Germinal center (tissue), 1 donor: Measurements from ENCODE around the gene ST6GALNAC2.
"Not testable (repeated sequence)": the region's sequence is repeated elsewhere in the genome, so short reads cannot be mapped to it uniquely, and the experiment has no call there.

Experiments used
- DNase-seq: peaks from one replicate; pipeline ENCODE4 v3.0.0; 2012; ENCODE audit warnings: mixed read lengths, low spot score

The ST6GALNAC2 gene

DNA sequence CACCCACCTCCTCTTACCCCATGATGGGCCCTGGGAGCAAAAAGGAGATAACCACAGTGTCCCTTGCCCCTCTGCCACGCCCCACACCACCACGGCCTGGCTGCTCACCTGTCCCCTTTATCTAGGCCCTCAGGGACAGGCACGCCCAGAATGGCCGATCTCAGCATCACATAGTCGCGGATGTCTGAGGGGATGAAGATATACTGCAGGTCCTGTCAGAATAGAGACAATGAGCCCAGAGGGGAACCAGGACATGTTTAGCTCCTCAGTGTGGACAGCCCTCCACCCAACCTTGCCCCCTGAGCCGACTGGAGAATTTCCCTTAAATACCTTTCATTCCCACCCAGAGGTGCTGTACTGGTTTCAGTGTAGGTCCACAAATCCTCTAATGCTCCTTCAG is 15.2 kb downstream of the ST6GALNAC2 start:
- no peak for DNase-seq

DNA sequence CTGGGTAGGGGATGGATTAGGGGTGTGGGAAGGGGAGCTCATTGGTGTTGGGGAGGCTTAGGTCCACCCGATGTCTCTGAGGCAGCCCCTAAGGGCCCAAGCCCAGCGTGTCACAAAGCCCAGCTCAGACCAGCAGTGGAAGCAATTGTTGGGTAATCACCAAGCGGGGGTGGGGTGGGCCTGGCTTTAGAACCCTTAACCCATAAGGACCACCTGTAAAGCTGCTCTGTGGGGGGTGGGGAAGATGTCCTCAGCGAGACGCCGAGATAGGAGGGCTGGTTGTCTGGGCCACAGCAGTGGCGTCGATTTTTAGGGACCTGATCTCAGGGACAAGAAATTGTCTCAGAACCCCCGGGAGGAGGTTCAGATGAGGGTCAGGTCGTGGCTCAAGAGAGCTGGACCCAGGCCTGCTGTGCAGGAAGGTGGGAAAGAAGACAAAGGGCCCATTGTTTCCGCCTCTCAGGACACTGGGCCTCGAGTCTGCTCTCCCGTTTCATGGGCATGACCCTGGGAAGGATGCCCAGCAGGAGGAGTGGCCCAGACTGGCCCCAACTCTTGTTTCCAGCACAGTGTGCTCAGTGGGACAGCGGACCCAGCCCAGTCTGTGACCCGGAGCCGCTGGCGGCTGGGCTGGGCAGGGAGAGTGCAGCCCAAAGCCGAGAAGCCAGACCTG is 15.9 kb downstream of the ST6GALNAC2 start:
- no peak for DNase-seq

DNA sequence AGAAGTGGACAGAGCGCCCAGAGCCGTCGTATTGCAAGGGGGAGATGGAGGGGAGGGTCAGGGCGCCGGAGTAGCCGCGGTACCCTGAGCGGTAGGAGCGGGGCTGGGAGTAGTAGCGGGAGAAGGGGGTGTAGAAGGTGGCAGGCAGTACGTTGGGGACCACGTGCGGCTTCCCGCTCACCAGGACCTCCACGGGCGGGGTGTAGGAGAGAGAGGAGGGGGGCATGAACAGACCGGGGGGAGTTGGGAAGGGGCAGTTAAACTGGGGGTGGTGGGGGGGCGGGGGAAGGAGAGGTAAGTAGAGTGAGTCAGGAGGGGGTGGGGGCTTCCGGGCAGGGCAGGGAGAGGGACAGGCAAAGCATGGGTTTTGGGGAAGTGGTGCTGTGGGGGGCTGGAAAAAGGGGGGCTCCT is 16.8 kb downstream of the ST6GALNAC2 start:
- no peak for DNase-seq

DNA sequence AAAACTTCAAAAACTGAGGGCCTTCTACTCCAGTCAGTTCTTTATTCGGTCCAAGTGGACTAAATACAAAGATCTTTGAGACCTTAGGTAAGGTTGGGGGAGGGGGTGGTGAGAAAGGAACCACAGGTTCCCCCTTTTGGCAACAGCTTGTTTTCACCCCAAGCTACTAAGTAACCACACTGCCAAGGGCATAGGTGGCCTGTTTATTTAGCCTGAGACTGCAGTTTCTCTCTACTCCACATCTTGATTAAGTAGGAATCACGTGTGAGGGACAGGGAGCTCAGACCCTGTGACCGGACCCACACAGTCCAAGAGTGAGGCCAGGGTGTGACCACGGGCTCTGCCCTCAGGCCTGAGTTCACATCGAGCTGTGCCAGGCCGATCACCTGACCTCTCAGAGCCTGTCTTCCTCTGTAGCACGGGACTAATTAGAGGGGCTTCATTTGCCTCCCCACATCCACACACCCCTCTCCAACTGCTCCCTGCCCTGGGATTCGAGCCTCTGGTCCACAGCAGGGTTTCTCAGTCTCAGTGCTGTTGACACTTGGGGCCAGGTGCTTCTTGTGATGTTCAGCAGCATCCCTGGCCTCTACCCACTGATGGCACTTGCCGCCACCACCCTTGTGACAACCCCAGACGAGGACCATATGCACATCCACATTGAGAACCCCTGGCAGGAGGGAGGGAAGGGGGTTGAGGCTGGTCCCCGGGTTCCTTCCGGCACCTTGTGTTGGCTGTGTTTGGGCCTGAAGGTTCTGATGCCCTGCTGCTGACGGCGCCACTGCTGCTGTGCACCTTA is 17.8 kb downstream of the ST6GALNAC2 start:
- peak; percentile 39 for DNase-seq

DNA sequence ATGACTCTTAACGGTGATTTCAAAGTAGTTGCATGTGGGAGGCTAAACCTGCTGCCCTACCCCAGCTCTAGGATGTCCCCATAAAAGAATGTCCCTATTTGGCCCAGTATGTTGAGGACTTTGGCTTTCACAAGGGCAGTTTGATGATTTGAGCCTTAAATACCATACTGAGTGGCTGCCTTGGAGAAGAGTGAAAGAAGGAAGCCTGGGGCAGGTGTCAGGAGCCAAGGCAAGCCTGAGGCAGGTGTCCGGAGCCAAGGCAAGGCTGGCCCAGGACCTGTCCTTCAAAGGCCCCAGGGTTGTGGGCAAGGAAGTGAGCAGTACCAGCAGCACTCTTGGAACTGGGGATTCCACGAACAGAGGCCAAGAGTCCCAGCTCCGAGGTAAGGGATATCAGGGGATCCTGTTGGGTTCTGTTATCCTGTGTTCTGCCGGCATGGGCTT is 18.6 kb downstream of the ST6GALNAC2 start:
- no peak for DNase-seq

DNA sequence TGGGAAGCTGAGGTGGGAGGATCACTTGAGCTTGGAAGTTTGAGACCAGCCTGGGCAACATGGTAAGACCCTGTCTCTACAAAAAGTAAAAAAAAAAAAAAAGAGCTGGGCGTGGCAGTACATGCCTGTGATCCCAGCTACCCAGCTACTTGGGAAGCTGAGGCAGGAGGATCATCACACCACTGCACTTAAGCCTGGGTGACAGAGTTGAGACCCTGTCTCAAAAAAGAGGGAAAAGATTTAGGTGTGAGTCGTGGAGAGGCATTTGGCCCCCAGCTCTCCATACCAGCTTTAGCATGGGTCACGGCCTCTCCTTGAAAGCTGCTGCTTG is 19.1 kb downstream of the ST6GALNAC2 start:
- no peak for DNase-seq

DNA sequence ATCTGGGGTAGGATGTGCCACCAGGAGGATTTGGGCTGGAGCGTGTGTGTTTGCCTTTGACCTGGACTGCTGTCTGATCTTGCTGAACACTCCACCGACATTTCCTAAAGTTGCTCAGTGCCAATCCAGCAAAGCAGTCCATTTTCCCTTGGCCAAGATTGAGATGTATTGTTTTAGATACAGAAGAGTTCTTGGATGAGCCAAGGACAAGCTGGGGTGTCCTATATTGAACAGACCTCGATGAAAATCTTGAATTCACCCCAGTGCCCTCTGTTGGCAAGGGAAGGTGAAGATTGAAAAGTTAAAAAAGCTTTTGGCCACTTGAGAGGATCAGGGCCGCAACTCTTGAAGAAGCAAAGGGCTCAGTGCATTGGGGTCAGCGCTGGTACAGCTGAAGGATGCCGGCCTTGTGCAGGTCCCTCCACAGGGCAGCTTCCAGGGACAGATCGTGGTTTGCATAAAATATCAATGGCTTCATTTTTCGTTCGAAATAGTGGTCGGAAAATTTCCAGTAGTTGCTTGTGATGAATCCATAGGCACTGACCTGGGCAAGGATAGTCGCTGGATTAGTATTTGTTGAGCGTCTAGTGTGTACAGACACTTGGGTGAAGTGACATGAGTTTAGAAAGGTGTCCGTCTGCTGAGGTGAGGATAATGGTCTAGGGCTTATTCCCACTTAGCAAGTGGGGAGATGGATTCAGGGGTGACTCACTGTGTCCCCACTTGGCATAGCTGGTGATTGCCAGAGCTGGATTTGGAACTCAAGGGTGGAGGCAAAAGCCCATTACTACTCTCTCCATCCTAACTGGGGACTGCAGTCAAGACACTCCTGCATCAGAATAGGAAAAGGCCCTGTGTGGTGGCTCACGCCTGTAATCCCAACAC is 19.7 kb downstream of the ST6GALNAC2 start:
- no peak for DNase-seq

DNA sequence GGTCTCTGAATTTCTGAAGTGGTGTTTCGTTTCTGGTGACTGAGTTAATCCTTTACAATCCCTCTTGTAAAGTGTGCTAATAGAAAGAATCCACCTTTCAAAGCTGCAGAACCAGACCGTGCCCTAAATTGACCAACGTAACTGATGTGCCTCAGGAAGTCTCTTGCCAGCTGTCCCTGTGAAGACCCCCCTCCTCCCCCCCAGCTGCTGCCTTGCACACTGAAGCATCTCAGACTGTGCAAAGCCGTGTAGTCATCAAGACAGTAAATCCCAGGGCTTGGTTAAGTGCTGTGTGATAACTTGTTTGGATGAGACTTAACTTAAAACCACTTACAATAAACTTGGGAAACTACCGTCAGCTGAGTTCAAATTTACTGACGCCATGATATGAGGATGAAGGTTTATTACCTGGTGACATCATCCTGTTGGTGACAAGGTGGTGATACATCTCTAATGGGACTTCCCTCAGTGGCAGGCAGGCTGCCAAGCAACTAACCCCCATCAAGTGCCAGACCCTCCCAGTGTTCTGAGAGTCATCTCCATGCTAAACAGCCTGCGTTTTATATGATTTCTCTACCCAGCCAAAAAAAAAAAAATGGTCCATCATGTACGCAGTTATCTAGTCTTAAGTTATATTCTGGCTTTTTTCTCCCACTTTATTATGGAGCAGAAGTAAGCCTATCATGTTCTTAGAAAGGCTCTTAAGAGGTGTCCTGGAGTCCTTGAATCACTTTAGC is 20.5 kb downstream of the ST6GALNAC2 start:
- DNase-seq: not testable (repeated sequence)

DNA sequence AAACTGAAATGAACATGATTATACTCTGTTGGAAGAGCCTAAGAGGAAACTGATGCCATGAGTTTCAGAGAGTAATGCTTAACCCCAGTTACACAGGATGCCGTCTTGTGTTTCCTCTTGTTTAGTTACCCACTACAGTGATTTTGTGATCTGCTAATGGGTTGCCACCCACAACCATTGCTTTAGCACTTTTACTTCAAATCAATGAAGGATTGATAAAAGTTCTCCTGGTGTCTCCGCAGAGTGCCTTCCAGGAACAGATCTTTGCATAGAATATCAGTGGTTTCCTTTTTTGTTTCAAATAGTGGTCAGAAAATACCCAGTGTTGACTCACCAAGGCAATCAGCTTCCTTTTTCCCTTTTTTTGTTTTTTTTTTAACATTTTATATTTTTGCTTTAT is 22.3 kb downstream of the ST6GALNAC2 start:
- not testable (repeated sequence) for DNase-seq

DNA sequence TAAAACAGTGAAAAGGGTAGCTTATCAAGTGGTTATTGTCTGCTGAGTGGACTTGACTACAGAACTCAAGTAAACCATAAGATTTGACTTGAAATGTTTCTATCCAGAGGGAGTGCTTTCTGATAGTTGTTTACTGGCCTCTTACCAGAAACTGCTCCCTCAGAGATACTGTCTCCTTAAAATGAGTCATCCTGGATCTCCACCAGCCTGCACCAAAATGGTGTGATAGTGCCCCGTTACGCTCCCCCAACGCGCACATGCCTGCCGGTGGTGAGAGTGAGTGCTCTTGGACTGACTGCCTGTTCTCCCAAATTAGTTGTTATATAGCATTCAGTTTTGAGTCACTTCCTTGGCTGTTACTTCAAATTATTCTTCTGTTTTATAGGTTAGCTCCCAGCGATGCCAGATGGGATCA is 22.9 kb downstream of the ST6GALNAC2 start:
- no peak for DNase-seq

DNA sequence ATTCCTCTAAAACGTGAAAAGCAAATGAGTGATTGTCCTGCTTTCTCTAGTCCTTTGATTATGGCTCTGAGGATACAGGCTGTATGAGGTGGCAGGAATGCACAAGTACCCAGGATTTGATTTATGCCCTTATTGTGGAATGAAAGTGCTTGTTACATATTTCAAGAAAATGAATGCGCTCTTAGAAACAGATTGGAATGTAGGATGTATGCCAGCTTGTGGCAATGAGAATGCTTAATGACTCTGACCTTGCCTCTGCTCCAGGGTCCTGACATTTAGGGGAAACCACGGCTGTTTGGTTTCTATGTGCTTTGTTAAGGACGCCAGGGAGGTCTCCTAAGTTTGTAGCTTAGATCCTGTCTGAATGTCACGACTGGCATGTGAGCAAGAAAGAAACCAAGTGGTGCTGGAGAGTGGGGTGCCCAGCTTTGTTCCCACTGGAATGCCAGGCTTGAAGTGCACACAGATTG is 23.8 kb downstream of the ST6GALNAC2 start:
- DNase-seq: no peak

DNA sequence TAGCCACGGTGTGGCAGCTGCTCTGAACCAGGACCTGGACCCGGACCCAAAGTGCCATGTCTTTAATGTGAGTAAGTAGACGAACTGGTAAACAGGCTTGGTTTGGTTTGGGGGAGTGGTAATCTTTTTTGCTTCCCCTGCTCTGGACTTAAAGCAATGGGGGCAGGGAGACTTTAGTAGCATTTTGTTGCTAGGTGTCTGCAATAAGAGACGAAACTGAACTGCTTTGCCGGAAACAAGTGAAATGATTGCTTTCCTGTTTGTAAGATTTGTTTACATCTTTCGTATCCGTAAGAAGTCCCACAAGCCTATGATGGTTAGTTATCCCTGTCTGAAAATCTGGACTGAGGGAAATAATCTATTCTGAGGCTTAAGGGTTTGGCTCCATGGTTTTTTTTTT is 24.3 kb downstream of the ST6GALNAC2 start:
- DNase-seq: no peak

DNA sequence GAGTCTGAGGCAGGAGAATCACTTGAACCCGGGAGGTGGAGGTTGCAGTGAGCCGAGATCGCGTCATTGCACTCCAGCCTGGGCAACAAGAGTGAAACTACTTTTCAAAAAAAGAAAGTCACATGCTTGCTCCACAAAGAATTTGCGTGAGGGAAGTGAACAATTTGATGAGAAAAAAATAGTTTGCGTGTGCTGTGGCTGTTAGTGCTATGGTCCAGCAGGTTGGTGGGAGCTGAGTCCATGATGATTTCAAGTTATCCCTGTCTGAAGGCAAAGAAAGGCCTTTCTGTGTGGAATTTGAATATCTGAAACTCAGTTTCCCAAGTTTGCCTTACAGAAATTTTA is 24.8 kb downstream of the ST6GALNAC2 start:
- DNase-seq: no peak

DNA sequence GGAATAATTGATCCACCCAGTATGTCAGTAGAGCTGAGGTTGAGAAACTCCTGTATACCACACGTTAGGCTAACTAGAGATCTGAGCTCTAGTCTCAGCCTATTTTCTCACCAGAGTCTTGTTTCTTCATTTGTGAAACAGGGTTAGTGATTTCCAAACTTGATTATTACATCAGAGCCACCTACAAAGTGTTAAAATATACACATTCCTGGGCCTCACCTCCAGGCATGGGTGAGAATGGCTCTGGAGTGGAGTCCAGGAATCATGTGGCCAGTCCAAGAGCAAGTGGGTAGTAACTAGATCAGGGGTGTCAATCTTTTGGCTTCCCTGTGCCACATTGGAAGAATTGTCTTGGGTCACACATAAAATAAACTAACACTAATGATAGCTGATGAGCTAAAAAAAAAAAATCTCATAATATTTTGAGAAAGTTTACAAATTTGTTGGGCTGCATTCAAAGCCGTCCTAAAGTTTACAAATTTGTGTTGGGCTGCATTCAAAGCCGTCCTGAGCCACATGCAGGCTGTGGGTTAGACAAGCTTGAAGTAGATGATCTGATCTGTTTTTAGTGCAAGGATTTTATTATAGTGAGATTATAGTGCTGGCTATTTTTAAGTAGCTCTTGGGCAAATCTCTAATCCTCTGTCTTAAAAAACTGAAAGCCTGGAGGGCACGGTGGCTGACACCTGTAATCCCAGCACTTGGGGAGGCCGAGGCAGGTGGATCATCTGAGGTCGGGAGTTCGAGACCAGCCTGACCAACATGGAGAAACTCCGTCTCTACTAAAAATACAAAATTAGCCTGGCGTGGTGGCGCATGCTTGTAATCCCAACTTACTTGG is 25.4 kb downstream of the ST6GALNAC2 start:
- no peak for DNase-seq

DNA sequence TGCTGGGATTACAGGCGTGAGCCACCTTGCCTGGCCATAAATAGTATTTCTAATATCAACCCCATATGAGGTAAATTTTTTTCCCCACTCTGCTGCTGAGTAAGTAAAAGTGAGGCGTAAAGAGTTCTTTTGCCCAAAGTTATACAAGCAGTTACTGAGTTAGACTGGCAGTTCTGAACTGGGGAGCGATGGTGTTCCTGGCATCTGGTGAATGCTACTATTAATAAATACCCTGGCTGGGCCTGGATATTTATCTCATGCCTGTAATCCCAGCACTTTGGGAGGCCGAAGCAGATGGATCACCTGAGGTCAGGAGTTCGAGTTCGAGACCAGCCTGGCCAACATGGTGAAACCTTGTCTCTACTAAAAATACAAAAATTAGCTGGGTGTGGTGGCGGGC is 26.2 kb downstream of the ST6GALNAC2 start:
- not testable (repeated sequence) for DNase-seq

DNA sequence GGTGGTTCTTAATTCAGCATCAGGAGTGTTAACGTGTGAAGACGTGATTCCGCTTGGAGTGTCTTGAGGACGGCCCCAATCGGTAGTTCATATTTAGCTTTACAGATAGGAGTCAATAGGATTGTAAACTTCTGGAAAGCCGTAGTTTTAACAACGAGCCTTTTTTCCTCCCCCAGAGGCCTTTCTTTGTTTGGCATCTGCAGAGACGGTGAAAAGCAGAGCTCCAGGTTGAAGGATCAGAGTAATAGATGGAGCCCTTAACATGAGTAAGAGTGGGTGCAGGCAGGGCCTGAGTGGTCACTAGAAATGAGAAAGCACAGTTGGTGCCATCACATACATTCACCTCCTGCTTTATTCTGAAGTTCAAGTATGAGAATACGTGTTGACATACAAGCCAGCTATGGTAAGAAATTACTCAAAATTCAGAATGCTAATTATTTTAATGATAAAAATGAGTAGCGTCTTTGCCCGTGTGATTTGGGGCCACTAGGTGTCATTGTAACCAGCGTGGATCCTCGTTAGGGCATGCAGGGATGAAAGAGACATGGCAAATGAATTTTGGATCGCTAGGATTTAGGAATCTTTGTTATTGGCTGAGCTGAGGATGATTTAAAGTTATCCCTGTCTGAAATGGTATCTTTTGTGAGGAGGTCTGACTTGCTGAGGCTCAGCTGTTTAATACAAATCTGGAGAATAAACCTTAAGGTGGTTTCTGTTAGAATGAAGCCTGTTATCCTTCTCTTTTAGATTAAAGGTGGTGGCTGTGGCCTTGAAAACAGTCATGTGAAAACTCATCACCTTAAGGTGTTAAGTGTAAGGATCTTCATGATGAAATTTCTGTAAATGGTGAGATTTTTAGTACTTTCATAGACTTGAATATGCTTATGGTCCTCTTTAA is 27.2 kb downstream of the ST6GALNAC2 start:
- DNase-seq: no peak

DNA sequence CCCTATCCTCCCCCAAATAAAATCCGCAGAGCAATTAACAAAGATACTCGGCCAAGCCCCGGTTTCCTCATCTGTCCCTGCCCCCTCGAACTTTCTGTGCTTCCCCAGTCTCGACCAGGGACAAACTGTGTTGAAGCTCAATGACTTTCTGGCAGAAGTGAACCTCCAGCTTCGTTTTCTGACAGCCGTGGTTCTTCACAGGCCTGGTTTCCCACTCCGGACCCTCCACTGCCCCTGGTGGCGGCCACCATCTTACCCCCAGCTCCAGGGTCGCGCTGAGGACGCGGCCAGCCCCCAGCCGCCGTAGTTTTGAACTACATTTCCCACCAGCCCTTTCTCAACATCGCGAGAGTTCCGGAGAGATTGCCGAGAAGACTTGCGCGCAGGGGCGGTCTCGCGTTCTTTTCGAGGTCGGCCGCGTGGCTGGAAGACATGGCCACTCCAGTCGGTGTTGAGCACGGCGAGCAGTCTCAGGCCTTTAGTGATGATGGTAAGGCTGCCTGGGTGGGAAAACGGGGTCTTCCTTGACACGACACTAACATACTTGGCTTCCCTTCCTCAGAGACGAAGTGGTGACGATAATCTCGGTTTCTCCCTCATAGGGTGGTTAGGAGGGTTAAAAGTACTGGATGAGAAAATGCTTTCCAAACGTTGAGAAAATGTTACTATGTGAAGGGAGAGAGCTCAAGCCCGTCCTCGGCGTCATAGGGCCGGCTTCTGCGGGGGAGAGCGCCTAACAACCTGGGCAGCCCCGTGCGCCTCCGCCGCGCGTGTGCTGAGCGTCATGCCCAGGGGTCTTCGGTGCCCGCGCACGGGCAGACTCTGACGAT is 28.1 kb downstream of the ST6GALNAC2 start:
- DNase-seq: peak; percentile 84

DNA sequence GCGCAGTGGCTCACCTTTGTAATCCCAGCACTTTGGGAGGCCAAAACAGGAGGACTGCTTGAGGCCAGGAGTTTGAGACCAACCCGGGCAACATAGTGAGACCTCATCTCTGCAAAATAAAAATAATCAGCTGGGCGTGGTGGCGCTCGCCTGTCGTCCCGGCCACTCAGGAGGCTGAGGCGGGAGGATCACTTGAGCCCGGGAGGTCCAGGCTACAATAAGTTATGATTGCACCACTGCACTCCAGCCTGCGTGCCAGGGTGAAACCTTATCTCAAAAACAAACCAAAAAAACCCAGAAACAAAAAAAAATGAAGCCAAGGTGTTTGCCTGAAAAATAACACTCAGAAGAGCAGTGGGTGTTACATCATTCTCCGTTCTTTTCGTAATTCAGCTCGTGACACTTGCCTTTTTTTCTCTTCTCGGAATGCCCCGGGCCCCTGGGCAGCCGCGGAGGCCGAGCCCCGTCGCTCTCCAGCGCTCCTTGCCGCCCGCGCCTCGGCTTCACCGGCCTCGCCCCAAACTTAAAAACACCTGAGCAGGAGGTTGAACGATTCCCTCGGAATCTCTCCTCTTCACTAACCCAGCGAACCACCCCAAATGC is 28.8 kb downstream of the ST6GALNAC2 start:
- DNase-seq: no peak

DNA sequence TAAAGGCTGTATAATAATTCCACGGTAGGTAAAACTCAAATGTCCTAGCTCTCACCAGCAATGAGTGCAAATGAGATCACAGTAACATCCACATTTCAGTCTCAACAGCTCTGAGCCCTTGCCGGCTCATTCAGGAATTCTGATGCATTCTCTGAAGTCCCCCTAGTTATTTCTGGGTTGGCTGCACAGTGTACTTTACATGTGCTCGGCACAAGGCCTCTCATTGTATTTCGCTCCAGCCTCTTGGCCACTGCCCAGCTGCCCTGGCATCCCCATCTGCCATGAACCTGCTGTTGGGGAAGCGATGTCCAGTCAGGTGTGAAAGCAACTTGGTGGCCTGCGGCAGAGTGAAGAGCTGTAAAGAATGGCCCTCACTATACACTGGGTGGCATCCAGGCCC is 31.5 kb downstream of the ST6GALNAC2 start:
- DNase-seq: no peak
